ENCODE measurements around the gene DHRS11.

DHRS11 gene

DNA sequence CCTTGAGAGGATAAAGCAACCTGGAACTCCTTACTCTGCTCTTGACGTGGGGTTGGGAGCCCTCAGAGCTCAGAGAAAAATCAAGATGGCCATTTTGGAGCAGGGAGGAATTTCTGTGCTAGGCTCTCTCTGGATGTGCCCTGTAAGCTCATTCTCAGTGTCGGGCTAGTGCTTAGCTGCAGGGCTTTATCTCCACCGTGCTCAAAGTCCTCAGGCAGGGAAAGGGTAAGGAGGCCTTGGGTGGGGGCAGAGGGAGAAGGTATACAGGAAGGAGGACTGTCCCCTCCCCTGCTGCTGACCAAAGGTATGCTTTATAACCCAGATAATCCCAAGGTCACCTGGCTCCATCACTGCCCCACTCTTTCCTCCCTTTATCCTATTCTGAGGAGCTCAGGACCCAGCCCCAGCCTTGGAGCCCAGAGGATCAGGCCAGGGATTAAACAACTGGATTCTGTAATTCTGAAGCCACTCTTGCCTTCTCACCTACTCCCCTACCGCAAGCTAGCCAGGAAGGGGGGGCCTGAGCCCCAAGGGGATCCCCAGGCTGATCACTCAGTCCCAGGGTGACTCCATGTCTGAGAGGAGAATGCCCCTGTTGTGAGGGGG lies 1.1 kb downstream of the DHRS11 start:
- ATAC-seq, result peak; percentile 52
- TF ChIP-seq TCF4 (CRISPR knock-in tag; IDR thresholded peaks at IDR 0.05; ENCODE audit: borderline replicate concordance), result no peak
- no peak for TF ChIP-seq ZC3H10 (CRISPR knock-in tag; IDR thresholded peaks at IDR 0.05)
- no peak for TF ChIP-seq ESRRG (CRISPR knock-in tag; IDR thresholded peaks at IDR 0.05)
- TF ChIP-seq ZNF70 (CRISPR knock-in tag; IDR thresholded peaks at IDR 0.05), result no peak
- no peak for TF ChIP-seq ZFP3 (CRISPR knock-in tag; IDR thresholded peaks at IDR 0.05)
- no peak for TF ChIP-seq CSDC2 (CRISPR knock-in tag; IDR thresholded peaks at IDR 0.05)
- no peak for TF ChIP-seq ZNF565 (CRISPR knock-in tag; conservative IDR thresholded peaks at IDR 0.05; ENCODE audit: low read depth)
- no peak for TF ChIP-seq TSHZ2 (CRISPR knock-in tag; IDR thresholded peaks at IDR 0.05)
- no peak for TF ChIP-seq ARNTL (CRISPR knock-in tag; IDR thresholded peaks at IDR 0.05; ENCODE audit: borderline replicate concordance, low read depth)
- TF ChIP-seq OSR1 (CRISPR knock-in tag; IDR thresholded peaks at IDR 0.05), result no peak
- TF ChIP-seq, protein P1, sequence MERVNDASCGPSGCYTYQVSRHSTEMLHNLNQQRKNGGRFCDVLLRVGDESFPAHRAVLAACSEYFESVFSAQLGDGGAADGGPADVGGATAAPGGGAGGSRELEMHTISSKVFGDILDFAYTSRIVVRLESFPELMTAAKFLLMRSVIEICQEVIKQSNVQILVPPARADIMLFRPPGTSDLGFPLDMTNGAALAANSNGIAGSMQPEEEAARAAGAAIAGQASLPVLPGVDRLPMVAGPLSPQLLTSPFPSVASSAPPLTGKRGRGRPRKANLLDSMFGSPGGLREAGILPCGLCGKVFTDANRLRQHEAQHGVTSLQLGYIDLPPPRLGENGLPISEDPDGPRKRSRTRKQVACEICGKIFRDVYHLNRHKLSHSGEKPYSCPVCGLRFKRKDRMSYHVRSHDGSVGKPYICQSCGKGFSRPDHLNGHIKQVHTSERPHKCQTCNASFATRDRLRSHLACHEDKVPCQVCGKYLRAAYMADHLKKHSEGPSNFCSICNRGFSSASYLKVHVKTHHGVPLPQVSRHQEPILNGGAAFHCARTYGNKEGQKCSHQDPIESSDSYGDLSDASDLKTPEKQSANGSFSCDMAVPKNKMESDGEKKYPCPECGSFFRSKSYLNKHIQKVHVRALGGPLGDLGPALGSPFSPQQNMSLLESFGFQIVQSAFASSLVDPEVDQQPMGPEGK (CRISPR knock-in tag; IDR thresholded peaks at IDR 0.05; ENCODE audit: borderline replicate concordance), result no peak
- TF ChIP-seq CREB5 (CRISPR knock-in tag; IDR thresholded peaks at IDR 0.05; ENCODE audit: low read depth), result no peak
- no peak for TF ChIP-seq ZNF8 (CRISPR knock-in tag; IDR thresholded peaks at IDR 0.05)
- no peak for TF ChIP-seq BACH2 (CRISPR knock-in tag; IDR thresholded peaks at IDR 0.05; ENCODE audit: borderline replicate concordance)
- TF ChIP-seq RARB (CRISPR knock-in tag; IDR thresholded peaks at IDR 0.05), result no peak

DNA sequence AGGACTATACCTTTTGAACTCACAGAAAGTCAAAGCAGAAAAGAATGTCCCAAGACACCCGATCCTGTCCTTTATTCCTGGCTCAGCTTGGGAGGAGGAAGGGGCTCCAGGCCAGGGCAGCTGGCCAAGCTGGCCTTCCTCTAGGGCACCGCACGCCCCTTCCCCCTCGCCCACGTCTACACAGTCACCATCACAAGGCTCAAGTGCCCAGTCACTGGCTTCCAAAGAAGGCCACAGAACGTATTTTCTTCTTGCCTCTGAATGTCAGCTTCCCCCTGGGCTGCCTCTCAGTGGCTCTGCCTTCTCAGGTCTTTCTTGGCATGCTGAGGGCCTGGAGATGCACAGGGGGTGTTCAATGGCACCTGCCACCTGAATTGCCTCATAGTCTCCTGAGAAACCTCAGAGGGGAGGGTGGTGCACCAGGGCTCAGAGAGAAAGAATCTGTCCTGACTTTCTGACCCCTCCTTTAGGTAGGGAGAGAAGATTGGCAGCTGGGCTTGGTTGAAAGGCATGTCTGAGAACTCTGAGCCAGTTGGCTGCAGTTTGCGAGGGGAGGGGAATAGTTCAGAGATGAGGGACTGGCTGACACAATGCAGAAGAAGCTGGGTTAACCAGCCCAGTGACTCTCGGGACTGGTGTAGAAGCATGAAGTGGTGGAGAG lies 2.1 kb downstream of the DHRS11 start:
- no peak for ATAC-seq
- TF ChIP-seq OSR1 (CRISPR knock-in tag; IDR thresholded peaks at IDR 0.05) (no peak), CSRNP3 (CRISPR knock-in tag; IDR thresholded peaks at IDR 0.05) (no peak), SNAI2 (CRISPR knock-in tag; IDR thresholded peaks at IDR 0.05) (no peak), CSDC2 (CRISPR knock-in tag; IDR thresholded peaks at IDR 0.05) (no peak), PPARA (CRISPR knock-in tag; IDR thresholded peaks at IDR 0.05; ENCODE audit: borderline replicate concordance) (no peak), ZNF70 (CRISPR knock-in tag; IDR thresholded peaks at IDR 0.05) (no peak), TCF4 (CRISPR knock-in tag; IDR thresholded peaks at IDR 0.05; ENCODE audit: borderline replicate concordance) (no peak), TOX (CRISPR knock-in tag; IDR thresholded peaks at IDR 0.05; ENCODE audit: borderline replicate concordance) (no peak), ESRRG (CRISPR knock-in tag; IDR thresholded peaks at IDR 0.05) (no peak), GLIS3 (CRISPR knock-in tag; IDR thresholded peaks at IDR 0.05) (no peak), RARB (CRISPR knock-in tag; IDR thresholded peaks at IDR 0.05) (no peak)

GRCh38 chr17:36594626-36595401 lies 3.1 kb downstream of the DHRS11 start:
- ATAC-seq, result no peak
- no peak for TF ChIP-seq ESRRG (CRISPR knock-in tag; IDR thresholded peaks at IDR 0.05)
- TF ChIP-seq ISL1 (CRISPR knock-in tag; IDR thresholded peaks at IDR 0.05), result no peak
- no peak for TF ChIP-seq CREB5 (CRISPR knock-in tag; IDR thresholded peaks at IDR 0.05; ENCODE audit: low read depth)
- TF ChIP-seq OSR1 (CRISPR knock-in tag; IDR thresholded peaks at IDR 0.05), result no peak
- TF ChIP-seq BACH2 (CRISPR knock-in tag; IDR thresholded peaks at IDR 0.05; ENCODE audit: borderline replicate concordance), result no peak
- TF ChIP-seq PPARA (CRISPR knock-in tag; IDR thresholded peaks at IDR 0.05; ENCODE audit: borderline replicate concordance), result no peak
- TF ChIP-seq ZNF70 (CRISPR knock-in tag; IDR thresholded peaks at IDR 0.05), result no peak
- no peak for TF ChIP-seq TSHZ2 (CRISPR knock-in tag; IDR thresholded peaks at IDR 0.05)
- no peak for TF ChIP-seq ZFP3 (CRISPR knock-in tag; IDR thresholded peaks at IDR 0.05)
- TF ChIP-seq CSRNP3 (CRISPR knock-in tag; IDR thresholded peaks at IDR 0.05), result no peak
- TF ChIP-seq ZNF565 (CRISPR knock-in tag; conservative IDR thresholded peaks at IDR 0.05; ENCODE audit: low read depth), result no peak
- TF ChIP-seq SNAI2 (CRISPR knock-in tag; IDR thresholded peaks at IDR 0.05), result no peak
